Transverse colon (tissue), 3 donors: ENCODE data around the gene NPAS3.

ENCODE experiments used
- CTCF ChIP-seq, 5 experiments: fragments of 200-600 bp in 3 of 5; fragments of 450-650 bp in 2 of 5; sonication (generic) in 3 of 5; IDR thresholded peaks; 1 replicate in 2 of 5; 2 replicates in 3 of 5; pipeline ENCODE4 v1.5.1; 2016 to 2017; ENCODE audit warnings: antibody characterized with exemption in 5 of 5, inconsistent platforms in 3 of 5, mild to moderate bottlenecking in 2 of 5, moderate library complexity in 1 of 5
- POLR2A ChIP-seq: fragments of 450-650 bp; IDR thresholded peaks from one replicate; pipeline ENCODE4 v1.6.1; 2016; ENCODE audit warnings: antibody characterized with exemption, mild to moderate bottlenecking, moderate library complexity

- TF ChIP-seq CTCF (IDR thresholded peaks at IDR 0.05) (no peak), POLR2A (no peak)
Observed at GRCh38 chr14:33592297-33592696, 653.6 kb downstream of the NPAS3 start.
